ENCODE measurements around the gene FAM110A.

- no peak for TF ChIP-seq CTCF (IDR thresholded peaks at IDR 0.05)
- TF ChIP-seq POLR2A (IDR thresholded peaks at IDR 0.05) = no peak
Observed at GRCh38 chr20:825710-826421, 7.6 kb upstream of the FAM110A start.
